K562 (cell line): ENCODE measurements around the gene C16orf74. TPM values are rescaled to one million over a fixed set of nuclear protein-coding genes. Genes with fewer than 3 reads are reported as not detected.

ENCODE experiments used
- BCOR ChIP-seq: fragments of 450-650 bp; IDR thresholded peaks from 2 replicates; pipeline ENCODE4 v1.6.1; 2016
- EGR1 ChIP-seq: fragments of 450-650 bp; conservative IDR thresholded peaks from 2 replicates; pipeline ENCODE4 v1.6.1; 2017; ENCODE audit warnings: mild to moderate bottlenecking
- HDAC2 ChIP-seq: fragments of 450-650 bp; IDR thresholded peaks from 2 replicates; pipeline ENCODE4 v1.6.1; 2016; ENCODE audit warnings: mild to moderate bottlenecking
- KDM5B ChIP-seq: fragments of 200-600 bp; sonication (generic); IDR thresholded peaks from 2 replicates; pipeline ENCODE4 v1.6.1; 2012; ENCODE audit warnings: low read depth, mild to moderate bottlenecking, moderate library complexity, low read length, control low read depth, inconsistent platforms; ENCODE audit not compliant: insufficient replicate concordance
- MAFK ChIP-seq: IDR thresholded peaks from 2 replicates; pipeline ENCODE4 v1.6.1; 2011; ENCODE audit warnings: low read length, improper control_type of control experiment
- MAZ ChIP-seq, 2 experiments: fragments of 450-650 bp in 1 of 2; sonication (generic) in 1 of 2; formaldehyde crosslinking; IDR thresholded peaks in 1 of 2; conservative IDR thresholded peaks in 1 of 2; 2 replicates each; pipeline versions ENCODE4 v1.4.0 to v1.5.0; 2020; ENCODE audit warnings: mild to moderate bottlenecking in 1 of 2, missing genetic modification reagents in 1 of 2
- NFIX ChIP-seq: fragments of 250-450 bp; sonication (Bioruptor Pico); IDR thresholded peaks from 2 replicates; pipeline ENCODE4 v1.4.0; 2020; ENCODE audit warnings: low read depth, mild to moderate bottlenecking, moderate library complexity
- ZFPM2 ChIP-seq: fragments of 250-450 bp; sonication (Bioruptor Pico); IDR thresholded peaks from 2 replicates; pipeline ENCODE4 v1.5.1; 2022; ENCODE audit warnings: mild to moderate bottlenecking
- ZNF146 ChIP-seq: IDR thresholded peaks from one replicate; pipeline ENCODE4 v1.6.1; 2018; ENCODE audit warnings: missing compliant biosample characterization; ENCODE audit not compliant: unreplicated experiment
- polyA plus RNA-seq, 8 experiments: library from polyadenylated mRNA; depleted of rRNA in 4 of 8; stranded (reverse) in 5 of 8; unstranded in 3 of 8; fragments of >200 nt; fragmentation: Nextera tagmentation in 2 of 8; fragmentation: Illumina TruSeq in 1 of 8; extraction: Ambion mirVana in 2 of 8; extraction: Trizol in 1 of 8; gene quantifications; 2 replicates each; pipeline versions ENCODE4 v1.2.1 to v1.2.3, GENCODE V29; 2011 to 2014; ENCODE audit warnings: inconsistent platforms in 1 of 8, missing spikeins in 1 of 8
- total RNA-seq, 7 experiments: library from RNA; depleted of rRNA in 6 of 7; stranded (reverse); fragments of >200 nt in 6 of 7; fragmentation: Illumina TruSeq in 2 of 7; extraction: Trizol in 2 of 7; gene quantifications; 2 replicates each; pipeline versions ENCODE4 v1.2.1 to v1.2.3, GENCODE V29; 2011 to 2021; ENCODE audit warnings: low replicate concordance in 1 of 7
- TF ChIP-seq, protein P1 (sequence below): fragments of 450-650 bp; formaldehyde crosslinking; conservative IDR thresholded peaks from 2 replicates; pipeline ENCODE4 v1.4.0; 2022; ENCODE audit warnings: mild to moderate bottlenecking, missing genetic modification characterization
- TF ChIP-seq, protein P2 (sequence below): IDR thresholded peaks from 2 replicates; pipeline ENCODE4 v1.6.1; 2014; ENCODE audit warnings: antibody characterized with exemption
- TF ChIP-seq, protein P3 (sequence below): fragments of 250-450 bp; sonication (Bioruptor Pico); IDR thresholded peaks from 2 replicates; pipeline ENCODE4 v1.8.0; 2022; ENCODE audit warnings: moderate library complexity, mild to moderate bottlenecking, inconsistent platforms
- TF ChIP-seq, protein P4 (sequence below): fragments of 250-450 bp; sonication (Bioruptor Pico); IDR thresholded peaks from 2 replicates; pipeline ENCODE4 v1.5.0; 2021; ENCODE audit warnings: mild to moderate bottlenecking, borderline replicate concordance

Gene C16orf74
- total and polyA plus RNA-seq, 9 of the 15 experiments (the other 6 are each of a cell fraction or from before 2014, with no cell fraction given) = not detected

DNA sequence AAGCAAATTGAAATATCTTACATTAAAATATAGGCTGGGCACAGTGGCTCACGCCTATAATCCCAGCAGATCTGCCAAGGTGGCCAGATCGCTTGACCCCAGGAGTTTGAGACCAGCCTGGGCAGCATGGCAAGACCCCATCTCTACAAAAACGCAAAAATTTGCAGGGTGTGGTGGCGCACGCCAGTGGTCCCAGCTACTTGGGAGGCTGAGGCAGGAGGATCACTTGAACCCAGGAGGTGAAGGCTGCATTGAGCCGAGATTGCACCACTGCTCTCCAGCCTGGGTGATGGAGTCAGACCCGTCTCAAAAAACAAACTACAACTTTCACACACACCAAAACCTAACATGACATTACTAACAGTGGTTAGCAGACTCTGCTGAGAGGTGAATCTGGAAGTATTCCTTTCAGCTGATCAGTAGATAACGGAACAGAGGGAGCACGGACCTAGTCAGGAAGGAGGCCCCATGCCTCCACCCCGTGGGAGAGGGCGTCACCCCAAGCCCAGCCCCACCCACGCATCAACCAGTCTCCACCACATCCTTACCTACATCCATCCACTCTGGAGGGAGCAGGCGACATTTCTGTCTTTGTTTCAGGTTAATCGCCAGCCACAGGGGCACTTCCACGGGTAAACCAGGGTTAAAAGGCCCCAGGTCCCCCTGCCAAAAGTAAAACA lies 63.8 kb downstream of the C16orf74 start (continued):
- TF ChIP-seq, protein P1, sequence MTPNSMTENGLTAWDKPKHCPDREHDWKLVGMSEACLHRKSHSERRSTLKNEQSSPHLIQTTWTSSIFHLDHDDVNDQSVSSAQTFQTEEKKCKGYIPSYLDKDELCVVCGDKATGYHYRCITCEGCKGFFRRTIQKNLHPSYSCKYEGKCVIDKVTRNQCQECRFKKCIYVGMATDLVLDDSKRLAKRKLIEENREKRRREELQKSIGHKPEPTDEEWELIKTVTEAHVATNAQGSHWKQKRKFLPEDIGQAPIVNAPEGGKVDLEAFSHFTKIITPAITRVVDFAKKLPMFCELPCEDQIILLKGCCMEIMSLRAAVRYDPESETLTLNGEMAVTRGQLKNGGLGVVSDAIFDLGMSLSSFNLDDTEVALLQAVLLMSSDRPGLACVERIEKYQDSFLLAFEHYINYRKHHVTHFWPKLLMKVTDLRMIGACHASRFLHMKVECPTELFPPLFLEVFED (CRISPR knock-in tag) = no peak
- TF ChIP-seq ZNF146 (CRISPR knock-in tag) (no peak), HDAC2 (no peak), MAFK (no peak), MAZ (CRISPR knock-in tag; conservative IDR thresholded peaks at IDR 0.05 in 1 of 2, IDR thresholded peaks at IDR 0.05 in 1 of 2) (no peak), BCOR (peak; percentile 75), EGR1 (peak; percentile 83), NFIX (no peak), KDM5B (no peak), ZFPM2 (CRISPR knock-in tag) (no peak)
- TF ChIP-seq, protein P2, sequence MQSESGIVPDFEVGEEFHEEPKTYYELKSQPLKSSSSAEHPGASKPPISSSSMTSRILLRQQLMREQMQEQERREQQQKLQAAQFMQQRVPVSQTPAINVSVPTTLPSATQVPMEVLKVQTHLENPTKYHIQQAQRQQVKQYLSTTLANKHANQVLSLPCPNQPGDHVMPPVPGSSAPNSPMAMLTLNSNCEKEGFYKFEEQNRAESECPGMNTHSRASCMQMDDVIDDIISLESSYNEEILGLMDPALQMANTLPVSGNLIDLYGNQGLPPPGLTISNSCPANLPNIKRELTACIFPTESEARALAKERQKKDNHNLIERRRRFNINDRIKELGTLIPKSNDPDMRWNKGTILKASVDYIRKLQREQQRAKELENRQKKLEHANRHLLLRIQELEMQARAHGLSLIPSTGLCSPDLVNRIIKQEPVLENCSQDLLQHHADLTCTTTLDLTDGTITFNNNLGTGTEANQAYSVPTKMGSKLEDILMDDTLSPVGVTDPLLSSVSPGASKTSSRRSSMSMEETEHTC = no peak
- TF ChIP-seq, protein P3, sequence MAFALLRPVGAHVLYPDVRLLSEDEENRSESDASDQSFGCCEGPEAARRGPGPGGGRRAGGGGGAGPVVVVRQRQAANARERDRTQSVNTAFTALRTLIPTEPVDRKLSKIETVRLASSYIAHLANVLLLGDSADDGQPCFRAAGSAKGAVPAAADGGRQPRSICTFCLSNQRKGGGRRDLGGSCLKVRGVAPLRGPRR (CRISPR knock-in tag) = no peak
- TF ChIP-seq, protein P4, sequence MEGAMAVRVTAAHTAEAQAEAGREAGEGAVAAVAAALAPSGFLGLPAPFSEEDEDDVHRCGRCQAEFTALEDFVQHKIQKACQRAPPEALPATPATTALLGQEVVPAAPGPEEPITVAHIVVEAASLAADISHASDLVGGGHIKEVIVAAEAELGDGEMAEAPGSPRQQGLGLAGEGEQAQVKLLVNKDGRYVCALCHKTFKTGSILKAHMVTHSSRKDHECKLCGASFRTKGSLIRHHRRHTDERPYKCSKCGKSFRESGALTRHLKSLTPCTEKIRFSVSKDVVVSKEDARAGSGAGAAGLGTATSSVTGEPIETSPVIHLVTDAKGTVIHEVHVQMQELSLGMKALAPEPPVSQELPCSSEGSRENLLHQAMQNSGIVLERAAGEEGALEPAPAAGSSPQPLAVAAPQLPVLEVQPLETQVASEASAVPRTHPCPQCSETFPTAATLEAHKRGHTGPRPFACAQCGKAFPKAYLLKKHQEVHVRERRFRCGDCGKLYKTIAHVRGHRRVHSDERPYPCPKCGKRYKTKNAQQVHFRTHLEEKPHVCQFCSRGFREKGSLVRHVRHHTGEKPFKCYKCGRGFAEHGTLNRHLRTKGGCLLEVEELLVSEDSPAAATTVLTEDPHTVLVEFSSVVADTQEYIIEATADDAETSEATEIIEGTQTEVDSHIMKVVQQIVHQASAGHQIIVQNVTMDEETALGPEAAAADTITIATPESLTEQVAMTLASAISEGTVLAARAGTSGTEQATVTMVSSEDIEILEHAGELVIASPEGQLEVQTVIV = no peak
